Caki2 (cell line): ENCODE data around the gene ARHGAP18. TPM values are rescaled to one million over a fixed set of nuclear protein-coding genes. Genes with fewer than 3 reads are reported as not detected.

Experiments used
- DNase-seq: peaks from one replicate; pipeline ENCODE4 v3.0.0-alpha.2; 2015; ENCODE audit warnings: low read depth
- in situ Hi-C: cut with HindIII; loops from 2 replicates; pipeline ENCODE4 v1.10.0; 2016; ENCODE audit warnings: low sequenced_read_pairs, low pct_unique_long_range_greater_than_20kb, mixed read lengths
- total RNA-seq: library from RNA; depleted of rRNA; stranded (reverse); fragments of >200 nt; shearing (Covaris generic); gene quantifications from 2 replicates; pipeline ENCODE4 v1.2.3, GENCODE V29; 2014; ENCODE audit warnings: low replicate concordance

Gene ARHGAP18
- total RNA-seq, 1 experiment from 2014 or later = 17.3 TPM

DNA sequence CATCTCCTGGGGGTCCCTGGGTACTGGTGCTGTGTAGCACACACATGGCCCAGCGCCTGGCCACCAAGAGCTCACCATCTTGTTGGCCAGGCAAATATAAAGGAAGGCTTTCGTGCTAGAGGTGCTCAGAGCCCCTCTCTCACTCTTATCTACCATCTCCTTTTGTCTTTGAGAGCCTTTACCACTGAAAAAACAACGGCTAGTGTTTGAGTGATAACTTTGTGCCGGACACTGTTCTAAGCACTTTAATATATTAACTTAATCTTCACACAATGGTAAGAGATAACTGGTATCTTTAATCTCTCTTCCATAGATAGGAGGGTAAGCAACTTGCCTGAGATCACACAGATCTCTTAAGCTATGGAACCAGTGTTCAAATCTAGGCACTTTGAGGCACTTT is 21.5 kb upstream of the ARHGAP18 start:
- in situ Hi-C loops = no loop called here
- DNase-seq = no peak

DNA sequence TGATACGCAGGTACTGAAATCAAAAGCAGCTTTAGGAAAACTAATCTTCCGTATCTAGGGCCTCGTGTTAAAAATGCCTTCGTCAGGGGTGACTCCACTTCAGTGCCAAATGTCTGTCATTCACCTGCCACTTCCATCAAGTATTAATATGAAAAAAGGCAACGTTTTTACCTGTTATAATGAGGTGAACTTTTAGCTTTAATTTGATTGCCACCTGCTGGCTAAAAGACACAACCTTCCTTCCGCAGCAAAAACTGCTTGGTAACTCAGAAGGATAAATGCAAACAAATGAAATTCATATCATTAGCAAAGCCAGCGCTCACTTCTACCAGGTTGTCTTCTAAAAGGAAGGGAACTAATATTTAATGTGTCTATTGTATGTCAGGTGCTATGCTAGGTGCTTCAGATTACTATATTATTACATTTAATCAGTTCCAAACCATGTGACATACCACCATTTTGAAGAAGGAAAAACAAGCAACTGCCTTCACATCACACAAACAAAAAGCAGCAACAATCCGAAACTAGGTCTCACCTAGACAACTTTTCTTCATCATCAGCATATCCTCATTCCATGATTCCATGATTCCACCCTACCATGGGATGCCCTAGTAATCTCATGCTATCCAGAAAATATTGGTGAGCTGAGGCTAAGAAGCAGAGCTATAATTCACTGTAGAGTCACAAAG is 20.6 kb upstream of the ARHGAP18 start:
- in situ Hi-C loops = no loop called here
- peak; percentile 60 for DNase-seq

- in situ Hi-C loops = no loop called here
- DNase-seq = no peak
These were observed 16.7 kb upstream of the ARHGAP18 start for GRCh38 chr6:129726650-129727049.

GRCh38 chr6:129725341-129725740 is 15.4 kb upstream of the ARHGAP18 start:
- in situ Hi-C loops = no loop called here
- DNase-seq = no peak

DNA sequence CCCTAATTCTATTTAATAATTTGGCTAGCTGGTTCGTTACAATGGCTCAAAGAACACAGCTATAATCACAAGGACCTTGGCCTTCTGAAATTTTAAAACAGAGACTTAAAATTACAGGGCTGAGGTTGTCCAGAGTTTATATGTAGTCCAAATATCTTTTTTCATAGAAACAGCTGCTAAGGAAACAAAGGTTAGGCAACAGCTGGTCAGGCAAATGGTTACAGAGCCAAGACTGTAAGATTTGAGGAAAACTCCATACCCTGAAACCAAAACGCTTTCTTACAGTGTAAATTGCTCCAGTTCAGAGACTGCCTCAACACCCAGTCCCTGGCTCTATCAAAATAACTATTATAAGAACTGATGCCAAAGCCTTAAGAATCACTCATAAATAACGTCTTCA is 9.7 kb upstream of the ARHGAP18 start:
- in situ Hi-C loops = no loop called here
- DNase-seq = no peak

GRCh38 chr6:129717277-129717676 is 7.3 kb upstream of the ARHGAP18 start:
- DNase-seq = no peak

DNA sequence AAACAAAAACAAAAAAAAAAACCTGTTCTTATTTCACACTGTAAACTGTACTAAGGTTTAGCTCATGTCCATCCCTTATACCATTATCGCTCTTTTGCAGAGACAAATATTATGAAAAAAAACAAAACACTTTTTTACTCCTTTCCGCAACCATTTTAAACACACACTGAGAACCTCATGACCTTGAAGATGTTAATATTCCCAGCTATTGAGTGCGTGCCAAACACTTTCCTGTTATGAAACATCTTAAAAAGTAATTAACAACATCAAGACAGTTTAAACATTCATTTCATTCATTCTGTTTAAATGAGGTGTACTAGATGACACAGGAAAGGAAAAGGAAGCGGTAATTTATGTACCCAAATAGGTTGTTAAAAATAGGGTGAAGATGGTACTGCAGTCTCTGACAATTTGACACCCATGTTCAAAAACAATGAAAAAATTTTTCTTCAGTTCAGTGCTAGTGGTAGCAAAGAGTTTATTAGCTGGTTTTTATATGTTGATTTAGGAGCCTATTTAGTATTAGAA is 3.9 kb upstream of the ARHGAP18 start:
- in situ Hi-C loops = no loop called here
- no peak for DNase-seq

More at GRCh38 chr6:129717277-129717676, 7.3 kb upstream of the ARHGAP18 start:
- in situ Hi-C loops = no loop called here

DNA sequence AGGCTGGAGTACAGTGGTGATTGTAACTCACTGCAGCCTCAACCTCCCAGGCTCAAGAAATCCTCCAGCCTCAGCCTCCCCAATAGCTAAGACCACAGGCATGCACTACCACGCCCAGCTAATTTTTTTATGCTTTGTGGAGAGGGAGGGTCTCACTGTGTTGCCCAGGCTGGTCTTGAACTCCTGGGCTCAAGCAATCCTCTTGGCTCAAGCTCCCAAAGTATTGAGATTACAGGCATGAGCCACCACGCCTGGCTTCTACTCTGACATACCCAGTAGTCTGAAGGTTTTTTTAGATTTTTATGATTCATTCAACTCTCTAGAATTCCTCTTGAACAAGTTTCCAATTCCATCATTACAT is 1.3 kb upstream of the ARHGAP18 start:
- DNase-seq = no peak
- in situ Hi-C loops = no loop called here

GRCh38 chr6:129710450-129711270 is 683 bp upstream of the ARHGAP18 start:
- DNase-seq = no peak
- in situ Hi-C loops = no loop called here

DNA sequence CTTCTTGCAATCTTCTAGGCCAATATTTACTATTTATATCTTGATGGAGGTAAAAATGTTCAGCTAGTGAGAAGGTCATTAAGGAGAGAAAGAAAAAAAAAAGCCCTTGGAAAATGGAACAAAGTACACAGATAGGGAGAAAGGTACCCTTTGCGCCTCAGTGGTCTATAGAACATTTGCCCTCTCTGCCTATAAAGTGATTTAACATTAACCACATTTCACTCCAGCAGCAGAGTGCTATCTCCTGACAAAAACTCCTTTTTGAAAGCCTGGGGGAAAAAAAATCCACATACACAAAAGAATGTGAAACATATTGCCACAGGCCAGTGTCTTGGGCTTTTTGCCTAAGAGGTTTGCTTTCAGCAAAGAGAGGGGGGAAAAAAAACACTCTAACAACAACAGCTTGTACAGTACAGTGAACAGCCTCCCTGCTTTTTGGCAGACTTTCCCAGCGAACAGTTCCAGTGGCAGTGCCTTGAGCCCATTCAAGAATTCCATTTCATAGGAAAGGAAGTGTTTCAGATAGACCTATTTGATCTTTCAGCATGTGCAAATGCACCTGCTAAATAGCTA is 695 bp downstream of the ARHGAP18 start:
- in situ Hi-C loops = no loop called here
- DNase-seq = no peak

DNA sequence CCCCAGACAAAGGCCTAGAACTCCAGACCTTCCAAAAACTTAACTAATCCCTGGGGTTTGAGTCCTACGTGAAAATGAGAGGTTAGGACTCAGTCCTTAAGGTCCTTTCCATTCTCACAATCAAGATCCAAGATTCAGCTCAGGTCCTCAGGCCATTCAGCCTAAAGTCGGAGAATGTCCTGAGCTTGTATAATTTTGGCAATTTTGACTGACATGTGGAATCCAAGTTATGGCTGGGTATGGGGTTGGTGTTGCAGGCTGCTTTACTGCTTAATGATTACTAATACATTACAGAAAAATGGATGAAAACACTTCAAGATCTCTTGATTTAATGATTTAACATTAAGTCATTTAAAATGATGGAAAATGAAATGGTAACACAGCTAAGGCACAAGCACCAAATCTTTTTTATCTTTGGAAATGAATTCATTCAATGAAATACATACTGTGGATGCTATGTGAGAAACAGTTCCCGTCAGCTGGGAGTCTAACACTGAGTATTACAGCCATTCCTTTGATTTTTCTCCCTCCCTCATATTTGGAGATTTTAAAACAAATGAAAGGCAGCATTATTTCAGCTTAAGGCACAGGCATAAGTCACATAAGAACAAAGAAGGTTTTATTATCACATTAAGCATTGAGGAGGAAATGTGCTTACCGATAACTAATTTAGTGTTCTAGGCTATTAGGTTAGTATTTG is 1.3 kb downstream of the ARHGAP18 start:
- in situ Hi-C loops = no loop called here
- no peak for DNase-seq

DNA sequence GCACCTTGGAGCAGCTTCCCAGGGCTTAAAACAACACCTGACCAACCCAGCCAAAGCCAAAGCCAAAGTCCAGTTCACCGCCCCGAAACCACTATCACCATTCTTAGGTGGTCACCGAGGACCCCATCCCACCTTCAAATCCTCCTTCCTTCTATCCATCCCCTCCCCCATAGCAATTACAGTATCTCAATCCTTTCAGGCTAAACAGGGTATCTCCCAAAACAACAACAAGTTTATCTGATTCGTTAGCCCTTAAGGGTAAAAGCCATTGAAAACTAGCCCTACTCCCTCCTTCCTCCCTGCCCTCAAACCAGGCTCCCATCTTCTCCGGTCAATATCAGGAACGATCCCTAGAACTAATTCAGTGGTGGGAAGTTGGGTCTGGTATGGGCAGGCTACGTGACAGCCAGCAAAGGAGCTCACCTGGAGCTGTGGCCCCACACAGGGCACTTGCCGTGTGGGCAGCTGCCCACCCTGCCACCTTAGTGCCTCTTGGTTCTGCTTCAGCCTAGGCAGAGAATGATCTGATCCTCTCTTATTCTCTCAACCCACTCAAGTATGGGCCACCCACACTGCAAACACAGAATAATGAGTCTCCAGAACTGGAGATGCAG is 2.0 kb downstream of the ARHGAP18 start:
- no peak for DNase-seq
- in situ Hi-C loops = no loop called here

DNA sequence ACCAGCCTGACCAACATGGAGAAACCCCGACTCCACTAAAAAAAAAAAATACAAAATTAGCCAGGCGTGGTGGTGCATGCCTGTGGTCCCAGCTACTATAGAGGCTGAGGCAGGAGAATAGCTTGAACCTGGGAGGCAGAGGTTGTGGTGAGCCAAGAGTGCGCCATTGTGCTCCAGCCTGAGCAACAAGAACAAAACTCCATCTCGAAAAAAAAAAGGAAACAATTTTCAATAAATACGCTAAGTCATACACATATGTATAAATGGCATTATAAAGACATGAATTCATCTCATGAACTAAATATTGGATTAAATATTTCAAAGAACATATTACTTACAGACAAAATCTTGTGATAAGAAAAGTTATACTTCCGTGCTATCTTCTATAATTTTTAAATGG is 2.9 kb downstream of the ARHGAP18 start:
- in situ Hi-C loops = no loop called here

DNA sequence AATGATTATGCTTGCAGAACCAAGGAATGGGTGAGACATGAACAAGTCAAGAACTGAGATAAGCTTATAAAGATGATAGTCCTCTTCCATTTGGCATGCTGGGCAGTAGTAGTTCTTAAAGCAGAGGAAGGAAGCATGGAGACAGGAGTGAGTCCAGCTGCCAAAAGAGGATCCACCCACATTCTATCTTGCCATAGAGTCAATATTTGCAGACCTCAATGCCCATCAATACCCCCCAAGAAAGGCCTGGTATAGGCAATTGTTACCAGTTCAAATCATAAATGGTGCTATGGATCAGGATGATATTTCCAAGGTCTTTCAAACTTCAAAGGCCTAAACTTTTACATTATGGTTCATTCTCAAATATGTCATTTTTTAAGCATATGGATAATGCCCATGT is 4.8 kb downstream of the ARHGAP18 start:
- DNase-seq = no peak
- in situ Hi-C loops = no loop called here

More for the DNA sequence above, 2.9 kb downstream of the ARHGAP18 start:
- DNase-seq = no peak

- in situ Hi-C loops = no loop called here
- no peak for DNase-seq
These were observed 5.3 kb downstream of the ARHGAP18 start for GRCh38 chr6:129704708-129705107.

DNA sequence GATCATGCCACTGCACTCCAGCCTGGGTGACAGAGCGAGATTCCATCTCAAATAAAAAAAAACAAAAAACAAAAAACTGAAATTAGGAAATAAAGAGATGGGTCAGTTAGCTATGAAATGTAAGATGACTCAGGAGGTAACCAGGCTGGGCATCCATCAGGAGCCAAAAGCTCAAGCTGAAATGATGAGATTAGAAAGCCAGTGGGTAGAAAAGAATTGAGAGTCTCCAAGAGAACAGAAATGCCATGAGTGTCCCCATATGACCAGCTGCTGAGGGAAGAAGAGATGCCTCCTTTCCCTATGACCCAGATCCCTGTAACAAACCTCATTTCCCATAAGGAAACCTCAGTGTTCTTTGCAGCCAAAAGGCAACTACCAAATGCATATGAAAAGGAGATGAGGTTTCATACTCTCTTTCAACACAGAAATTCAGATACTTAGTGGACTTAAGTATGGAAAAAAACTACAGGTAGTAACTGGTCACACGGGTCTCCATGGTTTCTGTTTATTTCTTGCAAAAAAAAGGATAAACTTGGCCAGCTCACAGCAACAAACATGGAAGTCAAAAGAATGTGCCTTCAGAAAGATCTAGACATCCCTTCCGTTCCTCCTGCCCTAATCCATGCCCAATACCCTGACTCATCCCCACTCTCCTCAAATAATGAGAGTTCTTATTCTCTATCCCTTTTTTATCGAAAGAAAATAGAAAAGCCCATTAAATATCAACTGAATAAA is 8.1 kb downstream of the ARHGAP18 start:
- in situ Hi-C loops = no loop called here
- no peak for DNase-seq

- in situ Hi-C loops = no loop called here
- DNase-seq = no peak
These were observed 9.3 kb downstream of the ARHGAP18 start for GRCh38 chr6:129700666-129701065.

DNA sequence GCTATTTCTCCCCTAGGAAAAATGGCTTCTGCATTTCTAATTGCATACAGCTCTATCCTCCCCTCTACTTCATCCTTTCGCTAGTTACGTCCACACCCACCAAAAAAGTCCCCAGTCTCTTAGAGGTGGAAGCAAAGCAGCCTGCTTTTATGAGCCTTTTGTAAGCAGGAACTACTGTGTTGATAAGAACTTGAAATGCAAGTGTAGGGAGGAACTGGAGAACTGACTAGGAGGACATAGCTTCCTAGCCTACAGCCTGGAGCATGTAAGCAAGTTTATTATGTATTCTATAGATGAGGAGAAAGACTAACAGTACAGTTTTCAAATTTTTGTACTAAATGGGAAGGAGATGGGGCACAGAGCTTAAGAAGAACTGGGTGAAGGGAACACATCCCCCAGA is 10.3 kb downstream of the ARHGAP18 start:
- no peak for DNase-seq
- in situ Hi-C loops = no loop called here
